ENCODE data around the gene NCAPH2. TPM values are rescaled to one million over a fixed set of nuclear protein-coding genes. Genes with fewer than 3 reads are reported as not detected.

NCAPH2 gene
- total and polyA plus RNA-seq, 2 donors from 2014 or later = 31.4 to 41.5 TPM

- Histone ChIP-seq H3K36me3 (ENCODE audit: control insufficient read depth in 2 of 3, insufficient read depth in 3 of 3, low read length in 3 of 3) (peaks cover 0 to 4% (median 0%) of the 10 kb centered on the region in 3 donors), H3K4me3 (ENCODE audit: low read length in 3 of 3) (peak overlapping the region in 2 of 3 donors; percentile 39 to 57), H3K27me3 (ENCODE audit: control insufficient read depth, insufficient read depth, low read length) (no peaks in the 10 kb centered on the region), H3K4me1 (ENCODE audit: control insufficient read depth in 2 of 3, insufficient read depth in 2 of 3, low read depth in 1 of 3, low read length in 3 of 3) (peaks cover 0 to 13% (median 0%) of the 10 kb centered on the region in 3 donors), H3K9me3 (ENCODE audit: control insufficient read depth in 2 of 3, insufficient read depth in 1 of 3, low read length in 3 of 3) (no peaks in the 10 kb centered on the region), H3K9ac (ENCODE audit: low read length in 3 of 3) (no peak overlapping the region), H3K27ac (ENCODE audit: low read depth in 2 of 2, low read length in 2 of 2) (no peak overlapping the region)
- DNase-seq = no peak
- no peak for FAIRE-seq
- intact Hi-C loops (cut with DNase I) = no loop called here
- TF ChIP-seq CTCF (IDR thresholded peaks at IDR 0.05; ENCODE audit: borderline replicate concordance, extremely low read depth, insufficient read depth) = no peak
Measured at GRCh38 chr22:50488886-50489285, 19.1 kb upstream of the NCAPH2 start.

- peaks cover 0 to 11% (median 0%) of the 10 kb centered on the region in 3 donors for H3K4me1 ChIP-seq (ENCODE audit: control insufficient read depth in 2 of 3, insufficient read depth in 2 of 3, low read depth in 1 of 3, low read length in 3 of 3)
- DNase-seq (peak in 1 of 5 donors; percentile 66), FAIRE-seq (no peak)
- H3K27ac ChIP-seq (ENCODE audit: low read depth in 2 of 2, low read length in 2 of 2) = no peak overlapping the region
- peak overlapping the region in 1 of 3 donors; percentile 56 for H3K4me3 ChIP-seq (ENCODE audit: low read length in 3 of 3)
- no peak for TF ChIP-seq CTCF (IDR thresholded peaks at IDR 0.05; ENCODE audit: borderline replicate concordance, extremely low read depth, insufficient read depth)
- H3K36me3 ChIP-seq (ENCODE audit: control insufficient read depth in 2 of 3, insufficient read depth in 3 of 3, low read length in 3 of 3) = peaks cover 0 to 4% (median 0%) of the 10 kb centered on the region in 3 donors
- no peak overlapping the region for H3K9ac ChIP-seq (ENCODE audit: low read length in 3 of 3)
- intact Hi-C loops (cut with DNase I) = no loop called here
- no peaks in the 10 kb centered on the region for H3K9me3 ChIP-seq (ENCODE audit: control insufficient read depth in 2 of 3, insufficient read depth in 1 of 3, low read length in 3 of 3)
- H3K27me3 ChIP-seq (ENCODE audit: control insufficient read depth, insufficient read depth, low read length) = no peaks in the 10 kb centered on the region
Measured at GRCh38 chr22:50489363-50490243, 18.4 kb upstream of the NCAPH2 start.

GRCh38 chr22:50490531-50491308 lies 17.3 kb upstream of the NCAPH2 start:
- H3K27me3 ChIP-seq (ENCODE audit: control insufficient read depth, insufficient read depth, low read length) = no peaks in the 10 kb centered on the region
- H3K4me1 ChIP-seq (ENCODE audit: control insufficient read depth in 2 of 3, insufficient read depth in 2 of 3, low read depth in 1 of 3, low read length in 3 of 3) = peaks cover 0 to 7% (median 0%) of the 10 kb centered on the region in 3 donors
- no peak overlapping the region for H3K4me3 ChIP-seq (ENCODE audit: low read length in 3 of 3)
- peaks cover 0 to 4% (median 0%) of the 10 kb centered on the region in 3 donors for H3K36me3 ChIP-seq (ENCODE audit: control insufficient read depth in 2 of 3, insufficient read depth in 3 of 3, low read length in 3 of 3)
- no peak overlapping the region for H3K27ac ChIP-seq (ENCODE audit: low read depth in 2 of 2, low read length in 2 of 2)
- DNase-seq = peak in 4 of 5 donors; percentile 66 to 73 (median 70)
- FAIRE-seq = no peak
- no peak for TF ChIP-seq CTCF (IDR thresholded peaks at IDR 0.05; ENCODE audit: borderline replicate concordance, extremely low read depth, insufficient read depth)
- intact Hi-C loops (cut with DNase I) = no loop called here
- H3K9me3 ChIP-seq (ENCODE audit: control insufficient read depth in 2 of 3, insufficient read depth in 1 of 3, low read length in 3 of 3) = no peaks in the 10 kb centered on the region
- no peak overlapping the region for H3K9ac ChIP-seq (ENCODE audit: low read length in 3 of 3)
